ENCODE measurements around the gene PRKAG3. TPM values are rescaled to one million over a fixed set of nuclear protein-coding genes. Genes with fewer than 3 reads are reported as not detected.

PRKAG3 gene
- total RNA-seq, 3 donors from 2014 or later = not detected

GRCh38 chr2:218826791-218827190, 4.8 kb downstream of the PRKAG3 start:
- no peak for TF ChIP-seq CTCF (IDR thresholded peaks at IDR 0.05)
- intact Hi-C loops (cut with DNase I, micrococcal nuclease) = no loop called here
- DNase-seq (no peak), ATAC-seq (no peak)
- Histone ChIP-seq H3K9me3 (no peaks in the 10 kb centered on the region), H3K36me3 (ENCODE audit: low read depth) (no peaks in the 10 kb centered on the region), H3K4me3 (no peak overlapping the region), H3K4me1 (ENCODE audit: low read depth) (no peaks in the 10 kb centered on the region)

GRCh38 chr2:218824004-218824403, 7.6 kb downstream of the PRKAG3 start:
- no peaks in the 10 kb centered on the region for H3K36me3 ChIP-seq (ENCODE audit: low read depth)
- no peaks in the 10 kb centered on the region for H3K4me1 ChIP-seq (ENCODE audit: low read depth)
- intact Hi-C loops (cut with DNase I, micrococcal nuclease) = no loop called here
- DNase-seq (no peak), ATAC-seq (no peak)
- no peaks in the 10 kb centered on the region for H3K9me3 ChIP-seq
- H3K4me3 ChIP-seq = no peak overlapping the region
- TF ChIP-seq CTCF (IDR thresholded peaks at IDR 0.05) = no peak

DNA sequence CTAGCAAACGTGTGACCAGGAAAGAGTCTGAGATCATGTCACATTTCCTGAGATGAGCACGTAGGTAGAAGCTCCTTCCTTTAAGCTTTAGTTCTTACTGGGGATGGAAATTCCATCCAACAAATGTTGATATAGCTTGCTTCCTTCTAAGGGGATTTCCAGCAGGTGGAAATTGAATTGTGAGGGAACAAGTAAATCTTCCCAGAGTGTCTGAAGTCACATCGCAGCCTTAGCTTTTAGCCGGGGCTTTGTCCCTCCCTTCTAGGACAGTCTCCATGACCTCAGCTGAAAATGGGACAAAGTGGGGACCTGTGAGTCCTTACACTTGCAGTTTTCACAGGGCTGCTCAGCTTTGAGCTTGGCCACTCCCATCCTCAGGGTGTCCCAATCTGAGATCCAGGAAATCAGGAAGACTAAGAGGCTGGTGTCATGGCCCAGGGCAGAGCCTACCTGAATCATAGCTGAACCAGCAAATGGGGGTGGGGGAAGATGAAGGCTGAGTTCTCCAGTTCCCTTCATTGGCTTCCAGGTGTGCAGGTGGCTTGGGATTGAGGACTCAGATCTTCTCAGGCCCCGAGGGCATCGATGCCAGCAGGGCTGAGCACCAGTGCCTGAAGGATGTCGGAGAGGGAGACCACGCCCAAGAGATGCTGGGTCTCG, 8.3 kb downstream of the PRKAG3 start:
- Histone ChIP-seq H3K9me3 (no peaks in the 10 kb centered on the region), H3K4me1 (ENCODE audit: low read depth) (no peaks in the 10 kb centered on the region), H3K4me3 (no peak overlapping the region), H3K36me3 (ENCODE audit: low read depth) (no peaks in the 10 kb centered on the region)
- ATAC-seq (no peak), DNase-seq (no peak)
- intact Hi-C loops (cut with DNase I, micrococcal nuclease) = no loop called here
- TF ChIP-seq CTCF (IDR thresholded peaks at IDR 0.05) = no peak

DNA sequence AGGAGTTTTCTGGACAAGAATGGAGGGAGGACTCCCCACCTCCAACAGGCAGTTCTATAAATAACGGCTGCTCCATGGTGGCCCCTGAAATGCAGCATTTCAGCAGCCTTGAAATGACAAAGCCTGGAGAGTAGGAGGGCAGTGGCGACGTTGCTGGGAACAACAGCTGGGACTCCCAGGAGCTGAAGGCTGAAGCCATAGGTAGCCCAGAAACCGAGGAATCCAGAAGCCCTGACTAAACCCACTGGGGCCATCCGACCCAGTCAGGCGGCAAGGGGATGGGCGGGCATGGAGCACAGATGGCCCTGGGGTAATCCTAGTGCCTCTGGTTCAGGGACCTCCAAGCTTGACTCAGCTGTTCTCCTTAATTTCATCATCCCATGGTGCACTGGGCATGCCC, 9.0 kb downstream of the PRKAG3 start:
- TF ChIP-seq CTCF (IDR thresholded peaks at IDR 0.05) = no peak
- Histone ChIP-seq H3K36me3 (ENCODE audit: low read depth) (no peaks in the 10 kb centered on the region), H3K4me1 (ENCODE audit: low read depth) (no peaks in the 10 kb centered on the region), H3K4me3 (no peak overlapping the region), H3K9me3 (no peaks in the 10 kb centered on the region)
- intact Hi-C loops (cut with DNase I, micrococcal nuclease) = no loop called here
- DNase-seq = no peak
- ATAC-seq = no peak

- no peak overlapping the region for H3K4me3 ChIP-seq
- TF ChIP-seq CTCF (IDR thresholded peaks at IDR 0.05) = no peak
- DNase-seq = no peak
- H3K36me3 ChIP-seq (ENCODE audit: low read depth) = no peaks in the 10 kb centered on the region
- intact Hi-C loops (cut with DNase I, micrococcal nuclease) = no loop called here
- H3K4me1 ChIP-seq (ENCODE audit: low read depth) = no peaks in the 10 kb centered on the region
- ATAC-seq = no peak
- H3K9me3 ChIP-seq = no peaks in the 10 kb centered on the region
Measured at GRCh38 chr2:218821605-218822211, 9.9 kb downstream of the PRKAG3 start.
